NCI-H2171 treated with DMSO at 0.1 percent for 48 hours (cell line): ENCODE data around the gene LHFPL2.

ENCODE experiments used
- DNase-seq: peaks from one replicate; lab custom pipeline; 2025; lab: John Stamatoyannopoulos, UW

Gene LHFPL2

GRCh38 chr5:78568212-78568611, 80.4 kb downstream of the LHFPL2 start:
- DNase-seq: no peak

- DNase-seq: no peak
Measured at GRCh38 chr5:78567617-78568016, 81.0 kb downstream of the LHFPL2 start.

- no peak for DNase-seq
Measured at GRCh38 chr5:78566747-78567425, 81.7 kb downstream of the LHFPL2 start.

GRCh38 chr5:78565395-78565794, 83.2 kb downstream of the LHFPL2 start:
- no peak for DNase-seq

- DNase-seq: no peak
Measured at GRCh38 chr5:78563621-78564020, 85.0 kb downstream of the LHFPL2 start.

GRCh38 chr5:78562714-78563330, 85.8 kb downstream of the LHFPL2 start:
- DNase-seq: peak; percentile 25

GRCh38 chr5:78562001-78562400, 86.6 kb downstream of the LHFPL2 start:
- no peak for DNase-seq

GRCh38 chr5:78561261-78561660, 87.3 kb downstream of the LHFPL2 start:
- no peak for DNase-seq

- peak; percentile 57 for DNase-seq
Measured at GRCh38 chr5:78560000-78560855, 88.3 kb downstream of the LHFPL2 start.

GRCh38 chr5:78557601-78558000, 91.0 kb downstream of the LHFPL2 start:
- no peak for DNase-seq

GRCh38 chr5:78555870-78556269, 92.7 kb downstream of the LHFPL2 start:
- DNase-seq: no peak

- peak; percentile 56 for DNase-seq
Measured at GRCh38 chr5:78554670-78555069, 93.9 kb downstream of the LHFPL2 start.

- DNase-seq: no peak
Measured at GRCh38 chr5:78553580-78554353, 94.8 kb downstream of the LHFPL2 start.

GRCh38 chr5:78552729-78553342, 95.7 kb downstream of the LHFPL2 start:
- DNase-seq: no peak

GRCh38 chr5:78550891-78551290, 97.7 kb downstream of the LHFPL2 start:
- no peak for DNase-seq

- no peak for DNase-seq
Measured at GRCh38 chr5:78549043-78549442, 99.5 kb downstream of the LHFPL2 start.

GRCh38 chr5:78547731-78548615, 100.6 kb downstream of the LHFPL2 start:
- peak; percentile 23 for DNase-seq

- no peak for DNase-seq
Measured at GRCh38 chr5:78547183-78547582, 101.4 kb downstream of the LHFPL2 start.

- DNase-seq: no peak
Measured at GRCh38 chr5:78546276-78546996, 102.1 kb downstream of the LHFPL2 start.

- DNase-seq: no peak
Measured at GRCh38 chr5:78545406-78545805, 103.2 kb downstream of the LHFPL2 start.
